ENCODE measurements around the gene PALM.
"Not testable (repeated sequence)": the region's sequence is repeated elsewhere in the genome, so short reads cannot be mapped to it uniquely, and the experiment has no call there.

Gene PALM

DNA sequence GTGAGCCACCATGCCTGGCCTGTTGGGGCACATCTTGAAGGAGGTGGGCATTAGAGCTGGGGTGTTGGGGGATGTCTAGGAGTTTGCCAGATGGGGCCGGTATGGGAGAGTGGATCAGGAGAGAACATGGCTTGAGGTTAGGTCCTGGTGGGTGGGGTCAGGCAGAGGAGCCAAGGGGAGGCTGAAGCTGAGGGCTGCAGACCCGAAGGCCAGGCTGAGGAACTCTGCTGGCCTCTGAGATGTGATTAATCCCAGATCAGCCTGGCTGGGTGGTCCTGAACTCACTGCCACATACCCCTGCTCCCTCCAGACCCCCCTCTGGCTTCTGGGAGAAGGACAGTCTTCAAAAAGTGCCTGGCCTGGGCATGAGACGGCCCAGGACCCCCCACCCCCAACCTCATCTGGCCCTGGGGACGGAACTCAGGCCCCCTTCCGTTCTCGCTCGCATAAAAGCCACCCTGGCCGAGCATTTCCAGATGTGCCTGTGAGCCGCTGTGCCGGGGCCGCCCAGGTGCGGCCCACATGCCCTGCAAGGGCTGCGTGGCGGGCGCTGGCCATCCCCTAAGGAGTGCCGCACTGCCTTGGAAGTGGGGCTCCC, 29.8 kb upstream of the PALM start:
- DNase-seq (ENCODE audit: low read depth), result no peak

DNA sequence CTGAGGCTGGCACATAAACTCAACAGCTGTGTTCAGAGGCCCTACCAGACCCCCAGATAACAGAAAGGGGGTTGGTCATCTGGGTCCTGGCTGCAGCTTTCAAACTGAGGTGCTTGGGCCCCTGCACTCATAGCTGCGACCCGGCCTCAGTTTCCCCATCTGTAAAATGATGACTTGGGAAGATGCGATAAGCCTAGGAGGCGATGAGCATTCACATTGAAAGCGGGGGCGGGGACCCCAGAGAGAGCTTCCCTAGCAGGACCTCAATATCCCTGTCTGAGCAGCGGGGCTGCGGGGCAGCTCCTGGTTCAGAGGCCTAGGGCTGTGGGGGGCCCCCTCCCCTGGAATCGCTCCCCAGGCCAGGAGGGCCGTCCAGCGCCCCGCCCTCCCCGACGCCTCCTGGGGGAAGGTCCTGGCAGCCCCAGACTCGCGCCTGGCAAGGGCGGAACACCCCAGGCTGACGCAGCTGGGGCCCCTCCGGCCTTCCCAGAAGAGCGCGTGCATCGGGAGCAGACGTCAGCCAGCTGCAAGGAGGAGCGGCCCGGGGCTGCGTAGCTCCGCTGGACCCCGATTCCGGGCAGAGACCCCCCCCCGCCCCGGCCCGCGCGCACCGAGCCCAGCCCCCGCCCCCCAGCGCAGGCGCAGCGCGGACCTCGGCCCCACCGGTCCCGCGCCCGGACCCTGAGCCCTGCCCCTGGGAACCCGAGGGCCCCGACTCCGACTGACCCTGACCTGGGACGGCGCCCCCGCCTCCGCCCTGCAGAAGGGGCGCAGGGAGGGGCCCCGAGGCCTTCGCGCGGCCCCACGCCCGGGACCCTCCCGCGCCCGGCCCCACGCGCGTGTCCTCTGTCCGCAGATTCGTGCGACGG, 29.1 kb upstream of the PALM start:
- peak; percentile 80 for DNase-seq (ENCODE audit: low read depth)

GRCh38 chr19:680287-681028, 28.3 kb upstream of the PALM start:
- DNase-seq (ENCODE audit: low read depth), result peak; percentile 97

- no peak for DNase-seq (ENCODE audit: low read depth)
Observed at GRCh38 chr19:681029-682019, 27.4 kb upstream of the PALM start.

DNA sequence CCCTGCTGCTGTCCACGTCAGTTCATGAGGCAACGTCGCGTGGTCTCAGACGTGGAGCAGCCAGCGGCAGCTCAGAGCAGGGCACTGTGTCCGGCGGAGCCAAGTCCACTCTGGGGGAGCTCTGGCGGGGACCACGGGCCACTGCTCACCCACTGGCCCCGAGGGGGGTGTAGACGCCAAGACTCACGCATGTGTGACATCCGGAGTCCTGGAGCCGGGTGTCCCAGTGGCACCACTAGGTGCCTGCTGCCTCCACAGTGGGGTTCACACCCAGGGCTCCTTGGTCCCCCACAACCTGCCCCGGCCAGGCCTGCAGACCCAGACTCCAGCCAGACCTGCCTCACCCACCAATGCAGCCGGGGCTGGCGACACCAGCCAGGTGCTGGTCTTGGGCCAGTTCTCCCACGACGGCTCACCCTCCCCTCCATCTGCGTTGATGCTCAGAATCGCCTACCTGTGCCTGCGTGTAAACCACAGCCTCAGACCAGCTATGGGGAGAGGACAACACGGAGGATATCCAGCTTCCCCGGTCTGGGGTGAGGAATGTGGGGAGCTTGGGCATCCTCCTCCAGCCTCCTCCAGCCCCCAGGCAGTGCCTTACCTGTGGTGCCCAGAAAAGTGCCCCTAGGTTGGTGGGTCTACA, 25.9 kb upstream of the PALM start:
- DNase-seq (ENCODE audit: low read depth), result no peak

DNA sequence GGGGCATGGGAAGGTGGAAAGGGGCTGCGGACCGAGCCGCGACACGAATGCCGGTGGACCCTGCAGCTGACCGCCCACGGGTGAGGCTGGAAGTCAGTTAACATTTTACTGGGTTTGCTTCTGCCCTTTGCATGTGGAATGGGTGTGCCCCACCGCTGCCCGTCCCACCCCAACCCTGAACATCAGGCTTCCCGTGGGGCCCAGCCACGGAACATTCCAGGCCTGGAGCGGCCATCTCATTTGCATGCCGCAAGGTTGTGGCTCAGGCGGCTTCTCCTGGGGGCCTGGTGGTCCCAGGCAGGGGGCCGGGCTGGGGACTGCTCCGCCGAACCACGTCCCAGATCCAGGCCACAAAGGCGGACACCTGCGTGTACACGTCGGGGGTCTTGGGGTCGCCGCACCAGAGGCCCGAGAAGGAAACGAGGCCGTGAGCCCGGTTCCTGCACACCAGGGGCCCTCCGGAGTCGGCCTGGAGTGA, 23.2 kb upstream of the PALM start:
- DNase-seq (ENCODE audit: low read depth), result no peak

DNA sequence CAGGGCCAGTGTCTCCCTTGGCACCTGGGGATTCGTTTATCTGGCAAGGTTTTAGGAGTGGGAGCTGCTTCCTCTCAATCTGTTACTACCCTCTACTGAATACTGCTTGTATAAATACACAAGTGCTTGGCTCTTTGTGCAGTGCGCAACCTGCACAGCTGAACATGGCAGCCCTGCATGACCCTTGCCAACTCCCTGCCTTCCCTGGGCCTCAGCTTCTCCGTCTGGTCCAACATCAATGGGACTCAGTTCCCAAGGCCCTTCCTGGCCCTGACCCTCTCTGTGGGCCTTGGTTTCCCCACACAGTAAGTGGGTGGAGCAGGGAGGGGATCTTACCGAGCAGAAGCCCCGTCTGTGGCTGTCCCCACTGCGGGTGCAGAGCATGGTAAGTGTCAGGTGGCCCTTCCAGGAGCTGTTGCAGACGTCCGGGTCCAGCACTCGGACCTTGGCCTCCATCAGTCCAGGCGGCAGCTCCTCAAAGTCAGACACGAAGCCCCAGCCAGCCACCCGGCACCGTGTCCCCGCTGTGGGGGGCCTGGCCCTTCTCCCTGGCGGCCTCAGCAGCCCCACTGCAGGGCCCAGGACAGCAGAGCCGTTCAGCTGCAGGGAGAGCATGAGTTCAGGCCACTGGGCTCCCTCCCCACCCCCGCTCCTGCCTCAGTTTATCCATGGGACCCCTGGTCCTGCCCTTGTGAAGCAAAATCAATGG, 22.0 kb upstream of the PALM start:
- DNase-seq (ENCODE audit: low read depth), result no peak

GRCh38 chr19:687569-688166, 21.1 kb upstream of the PALM start:
- DNase-seq (ENCODE audit: low read depth), result no peak

DNA sequence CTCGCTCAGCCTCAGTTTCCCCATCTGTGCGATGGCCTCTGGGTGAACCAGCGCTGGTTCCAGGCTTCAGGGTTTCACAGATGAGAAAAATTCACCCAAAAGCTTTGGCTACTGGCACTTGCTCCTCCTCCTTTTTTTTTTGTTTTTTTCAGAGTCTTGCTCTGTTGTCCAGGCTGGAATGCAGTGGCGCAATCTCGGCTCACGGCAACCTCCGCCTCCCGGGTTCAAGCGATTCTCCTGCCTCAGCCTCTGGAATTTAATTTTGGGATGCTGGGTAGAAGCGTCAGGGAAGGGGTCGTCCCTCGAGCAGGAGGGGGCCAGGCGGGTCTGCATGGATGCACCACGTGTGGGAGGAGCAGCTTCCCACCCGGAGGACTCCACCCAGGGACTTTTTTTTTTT, 20.5 kb upstream of the PALM start:
- DNase-seq (ENCODE audit: low read depth), result peak; percentile 27

DNA sequence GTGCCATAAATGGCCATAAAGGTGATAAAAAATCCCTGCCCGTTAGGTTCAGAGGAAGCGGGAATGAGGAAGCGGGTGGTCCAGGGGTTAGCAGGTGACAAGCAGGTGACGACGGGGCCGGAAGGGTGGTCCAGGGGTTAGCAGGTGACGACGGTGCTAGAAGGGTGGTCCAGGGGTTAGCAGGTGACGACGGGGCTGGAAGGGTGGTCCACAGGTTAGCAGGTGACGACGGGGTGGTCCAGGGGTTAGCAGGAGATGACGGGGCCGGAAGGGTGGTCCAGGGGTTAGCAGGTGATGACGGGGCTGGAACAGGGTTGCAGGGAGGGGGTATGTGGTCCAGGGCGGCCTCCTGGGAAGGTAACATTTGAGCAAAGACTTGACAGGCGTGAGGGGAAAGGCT, 19.7 kb upstream of the PALM start:
- no peak for DNase-seq (ENCODE audit: low read depth)

- no peak for DNase-seq (ENCODE audit: low read depth)
Observed at GRCh38 chr19:690203-690602, 18.5 kb upstream of the PALM start.

GRCh38 chr19:694481-695351, 14.0 kb upstream of the PALM start:
- no peak for DNase-seq (ENCODE audit: low read depth)

DNA sequence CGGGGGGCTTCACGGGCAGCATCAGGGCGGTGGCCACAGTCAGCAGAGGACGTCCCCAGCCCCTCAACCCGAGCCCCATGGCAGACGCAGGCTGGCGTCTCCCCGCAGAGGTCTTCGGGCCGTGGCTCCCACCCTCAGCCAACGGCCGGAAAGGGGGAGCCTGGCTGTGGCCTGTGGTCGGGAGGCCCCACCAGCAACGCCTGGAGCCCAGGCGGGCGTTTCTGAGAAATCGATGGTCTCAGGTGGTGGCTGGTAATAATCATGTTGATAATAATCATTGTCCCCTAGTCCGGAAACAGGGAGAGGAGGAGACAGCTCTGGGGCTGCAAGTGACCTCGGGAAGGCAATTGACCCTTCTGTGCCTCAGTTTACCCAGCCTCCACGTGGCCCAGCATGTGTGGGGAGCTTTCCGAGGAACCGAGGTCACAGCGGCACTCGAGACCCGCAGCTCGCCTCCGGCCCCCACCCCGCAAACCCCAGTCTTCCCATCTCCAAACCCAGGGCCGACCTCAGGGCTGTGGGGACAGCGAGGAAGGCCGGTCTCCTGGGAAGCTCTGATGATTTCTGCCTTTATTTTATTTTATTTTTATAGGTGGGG, 13.3 kb upstream of the PALM start, which contains the start of gene PRSS57:
PRSS57 (minus strand) TSS at position 101 of the 598 bp plus-strand sequence; CDS start at position 79, 22 bp downstream.
- DNase-seq (ENCODE audit: low read depth), result no peak

- DNase-seq (ENCODE audit: low read depth), result not testable (repeated sequence)
Observed at GRCh38 chr19:698529-698928, 10.2 kb upstream of the PALM start.

GRCh38 chr19:699885-700284, 8.8 kb upstream of the PALM start:
- DNase-seq (ENCODE audit: low read depth), result not testable (repeated sequence)

GRCh38 chr19:702847-703246, 5.9 kb upstream of the PALM start:
- not testable (repeated sequence) for DNase-seq (ENCODE audit: low read depth)

DNA sequence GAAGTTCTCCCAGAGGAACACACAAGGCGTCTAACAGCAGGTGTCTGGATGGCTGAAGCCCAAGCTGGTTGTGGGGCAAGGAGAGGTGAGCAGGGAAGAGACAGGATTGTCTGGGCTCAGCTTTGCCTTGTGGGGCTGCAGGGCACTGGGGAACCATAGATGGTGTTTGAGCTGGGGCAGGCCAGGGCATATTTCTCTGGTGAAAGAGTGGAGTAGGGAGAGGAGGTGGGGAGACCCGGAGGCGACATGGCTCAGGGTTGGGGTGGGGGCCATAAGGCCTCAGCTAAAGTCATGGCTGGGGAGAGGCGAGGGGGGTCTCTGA, 5.4 kb upstream of the PALM start:
- no peak for DNase-seq (ENCODE audit: low read depth)

DNA sequence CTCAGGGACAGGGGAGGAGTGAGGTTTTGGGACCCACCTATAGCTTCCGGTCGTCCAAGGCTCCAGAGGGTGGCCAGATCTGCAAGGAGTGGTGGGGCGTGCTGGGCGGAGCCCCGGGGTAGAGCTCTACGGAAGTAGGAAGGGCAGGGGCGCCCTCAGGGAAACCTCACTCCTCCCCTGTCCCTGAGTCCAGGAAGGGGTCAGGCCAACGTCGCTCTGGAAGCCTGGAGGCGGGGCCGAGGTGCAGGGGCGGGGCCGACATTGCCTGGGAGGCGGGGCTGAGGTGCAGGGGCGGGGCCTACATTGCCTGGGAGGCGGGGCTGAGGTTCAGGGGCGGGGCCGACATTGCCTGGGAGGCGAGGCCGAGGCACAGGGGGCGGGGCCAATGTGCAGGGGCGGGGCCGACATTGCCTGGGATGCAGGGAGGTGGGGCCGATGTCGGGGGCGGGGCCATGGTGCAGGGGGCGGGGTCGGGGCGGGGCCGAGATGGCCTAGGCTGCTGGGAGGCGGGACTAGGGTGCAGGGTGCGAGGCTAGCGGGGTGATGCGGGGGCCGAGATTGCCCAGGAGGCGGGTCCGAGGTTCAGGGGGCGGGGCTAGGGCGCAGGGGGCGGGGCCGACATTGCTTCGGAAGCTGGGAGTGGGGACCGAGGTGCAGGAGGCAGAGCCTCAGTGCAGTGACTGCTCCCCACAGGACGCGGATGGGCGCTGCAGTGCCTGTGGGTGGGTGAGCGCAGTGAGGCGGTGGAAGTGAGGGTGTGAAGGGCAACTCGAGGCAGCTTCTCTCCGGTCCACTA, 4.9 kb upstream of the PALM start:
- peak; percentile 57 for DNase-seq (ENCODE audit: low read depth)

All from ELR (cell line).